Astrocyte of the cerebellum (primary cell): ENCODE results near the gene RAC2.

Experiments
- DNase-seq: peaks from one replicate; pipeline ENCODE4 v3.0.0-alpha.2; 2011; ENCODE audit warnings: low read depth
- H3K4me3 ChIP-seq: 2 replicates; pipeline ENCODE4 v1.5.1; 2011; ENCODE audit warnings: mild to moderate bottlenecking, low read depth, low read length, moderate library complexity
- in situ Hi-C: cut with HindIII; loops from 2 replicates; pipeline ENCODE4 v1.10.0; 2017; ENCODE audit warnings: low sequenced_read_pairs
- TF ChIP-seq, protein P1 (sequence below): IDR thresholded peaks from 2 replicates; pipeline ENCODE4 v1.5.1; 2012; ENCODE audit warnings: low read length, low read depth, moderate library complexity, mild to moderate bottlenecking; ENCODE audit errors: missing control alignments

RAC2 gene

DNA sequence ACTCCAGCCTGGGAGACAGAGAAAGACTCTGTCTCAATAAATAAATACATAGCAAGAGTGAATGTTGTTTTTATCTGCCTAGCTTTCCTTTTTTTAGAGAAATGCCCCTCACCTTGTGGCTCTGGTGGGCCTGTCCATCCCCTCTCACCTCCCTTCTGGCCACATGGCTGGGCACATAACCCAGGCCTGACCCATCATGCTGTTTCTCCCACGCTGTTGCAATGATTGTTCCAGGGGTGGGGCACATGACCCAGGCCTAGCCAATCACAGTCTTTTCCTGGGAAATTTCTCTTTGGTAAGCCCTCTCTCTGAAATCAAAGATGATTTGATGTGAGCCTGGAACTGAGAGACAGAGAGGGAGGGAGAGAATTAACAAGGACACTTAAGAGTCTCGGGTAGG lies 32.7 kb upstream of the RAC2 start:
- no peak overlapping the region for H3K4me3 ChIP-seq
- in situ Hi-C loops, result no loop called here
- no peak for DNase-seq
- TF ChIP-seq, protein P1, sequence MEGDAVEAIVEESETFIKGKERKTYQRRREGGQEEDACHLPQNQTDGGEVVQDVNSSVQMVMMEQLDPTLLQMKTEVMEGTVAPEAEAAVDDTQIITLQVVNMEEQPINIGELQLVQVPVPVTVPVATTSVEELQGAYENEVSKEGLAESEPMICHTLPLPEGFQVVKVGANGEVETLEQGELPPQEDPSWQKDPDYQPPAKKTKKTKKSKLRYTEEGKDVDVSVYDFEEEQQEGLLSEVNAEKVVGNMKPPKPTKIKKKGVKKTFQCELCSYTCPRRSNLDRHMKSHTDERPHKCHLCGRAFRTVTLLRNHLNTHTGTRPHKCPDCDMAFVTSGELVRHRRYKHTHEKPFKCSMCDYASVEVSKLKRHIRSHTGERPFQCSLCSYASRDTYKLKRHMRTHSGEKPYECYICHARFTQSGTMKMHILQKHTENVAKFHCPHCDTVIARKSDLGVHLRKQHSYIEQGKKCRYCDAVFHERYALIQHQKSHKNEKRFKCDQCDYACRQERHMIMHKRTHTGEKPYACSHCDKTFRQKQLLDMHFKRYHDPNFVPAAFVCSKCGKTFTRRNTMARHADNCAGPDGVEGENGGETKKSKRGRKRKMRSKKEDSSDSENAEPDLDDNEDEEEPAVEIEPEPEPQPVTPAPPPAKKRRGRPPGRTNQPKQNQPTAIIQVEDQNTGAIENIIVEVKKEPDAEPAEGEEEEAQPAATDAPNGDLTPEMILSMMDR, result no peak

DNA sequence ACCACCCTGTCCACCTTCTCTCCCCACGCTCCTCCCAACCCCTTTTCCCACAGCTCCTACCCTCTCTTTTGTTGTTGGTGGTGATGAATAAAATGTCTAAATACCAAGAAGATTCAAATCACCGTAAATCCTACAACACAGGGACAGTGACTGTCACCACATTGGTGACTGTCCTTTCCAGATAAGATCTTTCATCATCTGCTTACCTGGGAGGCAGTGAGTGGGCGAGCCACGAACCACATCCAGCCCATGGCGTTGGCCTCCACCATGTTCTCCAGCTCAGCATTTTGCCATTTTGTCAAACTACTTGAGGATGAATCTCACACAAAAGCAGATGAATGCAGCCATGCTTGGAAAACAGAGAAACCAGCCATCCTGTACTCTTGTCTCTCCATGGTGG lies 31.6 kb upstream of the RAC2 start:
- in situ Hi-C loops, result no loop called here
- no peak for DNase-seq
- no peak overlapping the region for H3K4me3 ChIP-seq
- TF ChIP-seq, protein P1, result no peak

DNA sequence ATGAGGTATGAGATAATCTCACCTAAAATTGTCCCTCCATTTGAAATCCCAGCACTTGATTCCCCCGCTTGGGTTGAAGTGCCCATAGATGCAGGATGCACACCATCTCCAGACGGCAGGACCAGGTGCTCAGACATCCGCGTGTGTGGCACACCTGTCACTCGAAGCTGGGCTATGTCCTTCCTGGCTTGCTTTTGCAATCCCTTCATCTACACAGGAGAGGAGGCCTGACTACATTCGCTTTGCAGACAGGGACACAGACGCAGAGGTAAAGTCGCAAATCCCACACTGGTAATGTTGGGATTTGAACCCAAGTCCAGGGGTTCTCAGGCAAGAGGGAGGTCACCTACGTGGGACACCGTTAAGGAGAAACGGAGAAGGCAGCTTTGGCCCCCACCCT lies 31.1 kb upstream of the RAC2 start:
- H3K4me3 ChIP-seq, result no peak overlapping the region
- TF ChIP-seq, protein P1, result no peak

DNA sequence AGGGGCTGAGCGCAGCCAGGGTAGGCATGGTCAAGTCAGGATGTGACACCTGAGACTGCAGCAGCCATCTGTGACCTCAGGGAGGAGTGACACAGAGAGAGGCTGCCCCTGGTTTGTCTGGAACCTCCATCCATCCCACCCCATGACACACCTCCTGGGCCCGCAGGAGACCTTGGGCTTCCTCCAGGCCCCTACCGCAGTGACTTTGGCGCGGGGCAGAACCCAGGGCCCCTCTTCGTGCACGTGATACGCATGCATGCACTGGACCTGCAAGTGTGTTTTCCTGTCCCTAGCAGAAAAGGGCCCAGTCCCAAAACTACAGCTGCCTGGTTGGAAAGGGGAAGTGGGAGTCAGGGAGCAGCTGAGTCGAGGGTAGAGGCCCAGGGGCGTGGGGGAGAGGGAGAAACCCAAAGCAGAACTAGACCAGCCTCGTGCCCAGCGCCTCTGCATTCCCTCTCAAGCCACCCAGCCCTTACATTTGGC lies 30.4 kb upstream of the RAC2 start:
- TF ChIP-seq, protein P1, result no peak
- in situ Hi-C loops, result no loop called here
- no peak overlapping the region for H3K4me3 ChIP-seq
- no peak for DNase-seq

More for the DNA sequence above, 31.1 kb upstream of the RAC2 start:
- in situ Hi-C loops, result no loop called here
- no peak for DNase-seq

DNA sequence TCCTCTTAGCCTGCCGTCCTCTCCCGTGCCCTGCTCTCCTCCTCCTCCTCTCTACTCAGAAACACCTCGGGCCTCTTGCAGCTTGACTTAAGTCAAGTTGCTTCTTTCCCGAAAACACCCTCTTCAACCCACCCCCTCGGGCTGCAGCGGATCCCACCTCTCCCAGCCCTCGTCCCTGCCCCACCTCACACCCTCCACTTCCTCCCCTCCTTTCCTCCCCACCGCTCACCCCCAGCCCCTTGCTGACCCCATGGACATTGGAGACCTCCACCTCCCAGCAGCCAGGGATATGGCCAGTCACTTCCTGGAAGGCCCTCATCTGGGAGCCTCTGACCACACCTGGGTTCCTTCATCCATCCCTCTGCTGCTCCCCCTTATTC lies 29.8 kb upstream of the RAC2 start:
- TF ChIP-seq, protein P1, result no peak
- DNase-seq, result no peak
- H3K4me3 ChIP-seq, result no peak overlapping the region
- in situ Hi-C loops, result no loop called here

DNA sequence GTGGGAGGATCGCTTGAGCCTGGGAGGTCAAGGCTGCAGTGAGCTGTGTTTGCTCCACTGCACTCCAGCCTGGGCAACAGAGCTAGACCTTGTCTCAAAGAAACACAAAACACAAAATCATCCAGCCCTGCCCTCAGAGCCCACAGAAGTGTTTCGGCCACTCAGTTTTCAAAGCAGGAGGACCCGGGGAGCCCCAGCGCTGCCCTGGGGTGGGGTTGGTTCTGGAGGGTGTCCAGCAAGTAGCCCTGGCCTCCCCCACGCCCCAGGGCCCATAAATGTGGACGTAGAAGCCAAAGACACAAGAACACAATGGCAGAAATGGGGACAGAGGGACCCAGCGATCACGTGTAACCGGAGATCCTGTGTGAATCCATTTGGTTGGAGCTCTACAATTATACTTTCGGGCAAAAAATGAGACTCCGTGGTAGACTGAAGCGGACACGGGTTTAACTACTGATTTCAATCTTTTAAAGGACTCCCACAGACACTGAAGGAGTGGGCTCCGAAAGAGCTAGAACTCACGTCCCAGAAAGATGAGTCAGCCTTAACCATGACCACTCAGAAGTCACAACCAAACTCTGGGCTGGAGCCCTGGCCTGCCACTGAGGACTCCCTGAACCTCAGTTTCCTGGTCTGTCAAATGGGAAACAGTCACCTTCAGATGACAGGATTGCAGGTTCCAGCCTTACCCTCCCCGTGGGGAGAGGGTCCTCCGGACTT lies 29.2 kb upstream of the RAC2 start:
- H3K4me3 ChIP-seq, result no peak overlapping the region
- DNase-seq, result peak; percentile 40
- TF ChIP-seq, protein P1, result no peak
- in situ Hi-C loops, result no loop called here
